Jurkat, Clone E6-1 (cell line): ENCODE measurements around the gene TRMT44.
"Not testable (repeated sequence)": the region's sequence is repeated elsewhere in the genome, so short reads cannot be mapped to it uniquely, and the experiment has no call there.

Experiments
- DNase-seq: peaks from one replicate; pipeline ENCODE4 v3.0.0-alpha.2; 2011; ENCODE audit warnings: low read depth, low spot score
- H3K4me3 ChIP-seq: 2 replicates; pipeline ENCODE4 v1.5.1; 2011; ENCODE audit warnings: mild to moderate bottlenecking, low read length, control low read depth, moderate library complexity

Gene TRMT44

DNA sequence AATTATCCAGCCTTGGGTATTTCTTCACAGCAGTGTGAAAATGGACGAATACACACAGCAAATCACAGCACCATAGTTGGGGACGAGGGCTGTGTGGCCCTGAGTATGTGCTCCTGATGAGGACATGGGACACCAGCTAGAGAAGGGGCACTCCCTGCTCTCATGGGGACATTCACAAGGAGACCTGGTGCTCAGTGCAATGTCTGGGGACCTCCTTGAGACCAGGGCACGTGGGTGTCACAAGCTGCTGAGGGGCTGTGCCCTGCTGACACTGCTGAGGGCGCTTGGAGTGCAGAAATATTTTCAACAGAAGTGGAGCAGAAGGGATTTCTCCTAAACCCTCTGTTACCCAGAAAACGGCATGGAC, 65.4 kb downstream of the TRMT44 start:
- DNase-seq: no peak
- H3K4me3 ChIP-seq: no peak overlapping the region

DNA sequence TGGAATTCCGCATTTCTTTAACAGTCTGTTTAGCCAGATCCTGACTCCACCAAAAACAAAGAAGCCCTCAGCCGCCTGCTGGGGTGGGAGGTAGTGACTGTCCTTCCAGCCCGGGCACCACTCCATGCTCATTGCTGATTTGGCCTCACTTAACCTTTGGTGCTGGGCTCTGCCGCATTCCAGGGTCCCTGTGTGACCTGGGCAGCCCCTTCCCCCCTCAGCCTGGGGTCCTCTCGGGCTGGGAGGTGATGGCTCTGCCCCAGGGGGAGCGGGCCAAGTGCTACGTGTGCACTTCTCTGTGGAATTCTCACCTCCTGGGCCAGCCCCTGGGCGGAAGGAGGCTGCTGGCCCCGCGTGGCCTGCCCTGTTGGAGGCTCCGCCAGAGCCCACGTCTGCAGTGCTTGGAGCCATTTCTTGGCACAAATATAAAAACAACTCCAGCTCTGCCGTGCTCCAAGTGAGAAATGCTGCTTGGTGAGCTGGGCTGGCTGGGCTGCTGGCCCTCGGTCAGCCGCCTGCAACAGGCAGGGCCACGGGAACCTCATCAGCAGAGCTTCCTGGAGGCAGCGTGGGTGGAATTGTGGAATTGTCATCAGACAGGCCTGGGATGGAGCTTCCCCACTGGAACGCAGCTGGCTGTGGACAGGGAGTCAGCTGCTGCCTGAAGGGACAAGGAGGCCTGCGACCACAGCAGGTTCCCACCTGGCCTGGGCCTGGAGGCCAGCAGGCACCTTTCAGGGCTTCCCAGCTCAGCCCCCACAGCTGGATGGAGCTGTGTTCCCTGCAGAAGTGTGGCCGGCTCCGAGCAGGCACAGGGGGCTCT, 66.0 kb downstream of the TRMT44 start:
- DNase-seq: no peak
- H3K4me3 ChIP-seq: no peak overlapping the region

DNA sequence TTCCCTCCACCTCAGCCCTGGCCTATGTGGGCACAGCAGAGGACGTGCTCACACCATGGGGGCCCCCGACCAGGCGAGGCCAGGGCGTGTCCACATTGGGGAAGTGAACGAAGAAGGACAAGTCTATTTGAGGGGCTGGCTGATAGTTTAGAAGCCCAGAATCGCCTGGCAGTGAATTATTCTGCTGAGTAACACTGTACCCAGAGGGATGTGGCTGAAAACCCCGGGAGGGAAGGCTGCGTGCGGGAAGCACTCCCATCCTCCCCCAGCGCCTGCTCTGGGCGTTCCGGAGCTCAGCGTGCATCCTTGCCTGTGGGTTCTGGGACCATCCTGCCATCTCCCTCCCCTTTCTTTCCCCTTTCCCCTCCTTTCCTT, 66.6 kb downstream of the TRMT44 start:
- H3K4me3 ChIP-seq: no peak overlapping the region
- DNase-seq: no peak

DNA sequence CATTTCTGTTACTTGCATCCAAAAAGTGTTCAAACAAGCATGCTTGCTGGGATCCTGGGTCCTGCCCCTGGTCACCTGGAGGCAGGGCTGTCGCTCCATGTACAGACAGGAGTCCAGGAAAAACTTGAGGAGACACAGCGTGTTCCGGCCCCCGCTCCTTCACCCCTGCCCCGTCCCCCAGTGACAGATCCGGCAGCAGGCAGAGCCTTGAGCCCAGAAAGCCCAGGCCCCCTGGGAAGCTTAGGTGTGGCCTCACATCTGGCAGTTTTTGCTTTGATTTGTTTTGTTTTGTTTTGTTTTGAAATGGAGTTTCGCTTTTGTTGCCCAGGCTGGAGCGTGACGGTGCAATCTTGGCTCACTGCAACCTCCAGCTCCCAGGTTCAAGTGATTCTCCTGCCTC, 67.0 kb downstream of the TRMT44 start:
- no peak for DNase-seq
- H3K4me3 ChIP-seq: no peak overlapping the region

DNA sequence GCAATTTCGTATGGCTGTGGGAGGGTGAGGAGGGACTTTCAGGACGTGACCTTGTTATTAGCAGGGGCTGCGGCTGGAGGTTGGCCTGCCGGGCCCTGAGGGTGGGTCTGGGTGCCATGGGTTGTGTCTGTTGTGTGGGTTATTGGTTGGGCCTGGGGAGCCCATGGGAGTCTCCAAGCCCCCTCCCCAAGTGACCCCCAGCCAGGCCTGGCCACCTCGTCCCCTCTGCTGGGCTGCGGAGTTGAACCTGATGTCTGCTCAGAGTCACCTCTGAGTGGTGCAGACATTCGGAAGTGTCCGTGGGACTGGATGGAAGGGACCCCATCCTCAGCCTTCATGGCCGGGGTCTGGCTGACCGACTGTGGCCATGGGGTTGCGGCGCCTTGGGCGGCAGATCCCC, 67.7 kb downstream of the TRMT44 start:
- DNase-seq: no peak
- no peak overlapping the region for H3K4me3 ChIP-seq

DNA sequence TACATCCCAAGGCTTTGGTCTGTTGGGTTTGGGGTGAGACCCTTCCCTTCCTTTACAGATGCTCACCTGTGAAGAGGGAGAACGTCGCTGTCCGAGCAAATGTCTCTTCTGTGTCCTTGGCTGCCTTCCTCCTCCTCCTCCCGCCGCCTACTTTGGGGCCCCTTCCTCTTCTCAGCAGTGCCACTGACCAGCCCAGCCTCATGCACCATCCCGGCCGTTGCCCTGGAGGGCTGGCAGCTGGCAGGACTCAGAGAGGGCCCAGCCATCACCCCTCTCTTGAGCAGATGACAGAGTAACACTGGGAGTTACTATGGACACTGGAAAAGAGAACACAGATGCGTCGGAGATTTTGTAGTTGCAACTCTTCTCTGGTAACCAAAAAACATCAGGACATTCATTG, 68.2 kb downstream of the TRMT44 start:
- no peak overlapping the region for H3K4me3 ChIP-seq
- no peak for DNase-seq

DNA sequence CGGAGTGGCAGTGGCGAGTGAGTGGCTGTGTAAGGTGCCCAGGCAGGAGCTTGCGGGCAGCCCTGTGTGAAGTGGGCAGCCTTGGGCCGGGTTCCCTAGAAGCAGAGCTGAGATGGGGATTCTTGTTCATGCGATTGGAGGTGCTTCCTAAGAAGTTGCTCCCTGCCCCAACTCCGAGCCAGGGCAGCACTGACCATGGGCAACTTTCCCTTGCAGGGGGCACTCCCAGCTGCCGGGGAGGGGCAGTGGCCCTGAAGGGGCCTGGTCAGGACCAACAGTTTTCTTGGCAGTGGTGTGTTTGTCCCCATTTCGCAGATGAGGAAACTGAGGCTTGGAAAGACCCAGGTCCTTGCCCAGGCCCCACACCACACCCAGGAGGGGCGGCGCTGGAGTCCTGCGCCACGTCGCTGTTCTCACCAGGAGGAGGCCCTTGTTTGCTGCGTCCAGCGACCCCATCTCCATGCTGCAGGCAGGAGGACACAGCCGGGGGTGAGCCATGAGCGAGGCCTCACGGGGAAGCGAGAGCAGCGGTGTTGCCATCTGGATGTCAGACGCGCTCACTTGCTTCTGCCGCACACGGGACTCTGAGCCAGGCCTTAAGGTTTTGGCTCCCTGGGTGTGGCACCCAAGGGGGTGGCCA, 68.9 kb downstream of the TRMT44 start:
- DNase-seq: no peak
- H3K4me3 ChIP-seq: no peak overlapping the region

DNA sequence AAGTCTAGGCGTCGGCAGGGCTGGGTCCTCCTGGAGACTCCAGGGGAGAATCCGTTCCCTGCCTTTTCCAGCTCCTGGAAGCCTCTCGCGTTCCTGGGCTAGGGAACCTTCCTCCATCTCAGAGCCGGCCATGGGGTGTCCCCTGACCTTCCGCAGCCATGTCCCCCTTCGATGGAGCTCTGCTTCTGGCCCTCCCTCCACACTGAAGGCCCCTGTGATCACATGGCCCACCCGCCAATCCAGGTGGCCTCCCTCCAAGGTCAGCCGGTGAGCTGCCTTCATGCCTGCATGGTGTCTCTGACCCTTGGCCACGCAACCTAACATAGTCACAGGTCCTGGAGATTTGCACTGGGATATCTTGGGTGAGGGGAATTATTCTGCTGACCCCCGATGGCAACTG, 69.6 kb downstream of the TRMT44 start:
- no peak overlapping the region for H3K4me3 ChIP-seq
- DNase-seq: no peak

DNA sequence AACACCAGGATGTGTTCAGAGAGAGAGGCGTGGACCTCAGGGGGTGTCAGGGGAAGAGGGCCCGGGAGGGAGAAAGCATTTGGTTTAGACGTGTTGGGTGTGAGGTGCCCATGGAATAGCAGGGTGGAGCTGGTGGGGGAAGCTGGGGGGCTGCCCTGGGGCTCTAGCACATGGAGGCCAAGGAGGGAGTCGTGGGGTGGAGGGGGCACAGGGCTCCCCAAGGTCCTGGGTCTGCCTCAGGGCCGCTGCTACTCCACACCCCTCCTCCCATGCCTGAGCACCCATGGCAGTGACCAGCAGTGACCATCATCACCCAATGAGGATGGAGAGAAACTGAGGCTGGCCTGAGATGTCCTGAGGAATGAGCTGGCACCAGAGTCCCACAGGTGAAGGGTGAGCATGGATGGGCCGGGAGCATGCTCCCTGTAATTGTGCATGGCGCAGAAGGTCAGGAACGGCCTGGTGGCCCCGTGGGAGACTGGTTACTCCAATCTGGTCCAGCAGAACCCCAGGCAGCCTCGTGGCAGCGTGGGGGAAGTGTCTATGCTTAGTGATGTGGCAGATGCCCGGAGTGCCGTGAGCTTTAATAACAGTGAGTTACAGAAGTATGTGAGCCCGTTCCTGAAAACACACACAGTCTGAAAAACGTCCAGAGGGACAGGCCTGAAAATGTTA, 70.2 kb downstream of the TRMT44 start:
- no peak overlapping the region for H3K4me3 ChIP-seq
- DNase-seq: no peak

DNA sequence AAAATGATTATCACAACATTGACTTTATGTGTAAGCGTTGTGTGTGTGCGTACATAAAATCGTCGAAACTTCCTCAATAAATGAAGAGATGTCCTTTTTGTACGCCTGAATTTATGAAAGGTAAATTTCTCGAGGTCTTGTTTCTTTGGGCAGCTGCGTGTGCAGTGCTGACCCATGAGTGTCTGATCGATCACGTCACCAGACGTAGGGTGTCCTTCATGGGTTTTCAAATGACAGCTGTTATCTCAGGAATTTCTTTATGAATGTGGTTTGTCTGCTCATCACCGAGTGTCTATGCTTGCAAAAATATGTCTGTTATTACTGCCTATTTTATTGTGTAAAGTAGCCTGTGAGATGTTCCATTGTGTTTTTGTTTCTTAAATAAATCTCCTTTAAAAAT, 71.9 kb downstream of the TRMT44 start:
- no peak overlapping the region for H3K4me3 ChIP-seq
- DNase-seq: no peak

DNA sequence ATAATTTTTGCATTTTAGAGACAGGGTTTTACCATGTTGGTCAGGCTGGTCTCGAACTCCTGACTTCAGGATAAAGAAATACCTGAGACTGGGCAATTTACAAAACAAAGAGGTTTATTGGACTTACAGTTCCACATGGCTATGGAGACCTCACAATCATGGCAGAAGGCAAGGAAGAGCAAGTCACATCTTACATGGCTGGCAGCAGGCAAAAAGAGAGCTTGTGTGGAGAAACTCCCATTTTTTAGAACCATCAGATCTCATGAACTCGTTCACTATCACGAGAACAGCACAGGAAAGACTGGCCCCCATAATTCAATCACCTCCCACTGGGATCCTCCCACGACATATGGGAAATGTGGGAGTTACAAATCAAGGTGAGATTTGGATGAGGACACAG, 72.5 kb downstream of the TRMT44 start:
- not testable (repeated sequence) for DNase-seq, H3K4me3 ChIP-seq

DNA sequence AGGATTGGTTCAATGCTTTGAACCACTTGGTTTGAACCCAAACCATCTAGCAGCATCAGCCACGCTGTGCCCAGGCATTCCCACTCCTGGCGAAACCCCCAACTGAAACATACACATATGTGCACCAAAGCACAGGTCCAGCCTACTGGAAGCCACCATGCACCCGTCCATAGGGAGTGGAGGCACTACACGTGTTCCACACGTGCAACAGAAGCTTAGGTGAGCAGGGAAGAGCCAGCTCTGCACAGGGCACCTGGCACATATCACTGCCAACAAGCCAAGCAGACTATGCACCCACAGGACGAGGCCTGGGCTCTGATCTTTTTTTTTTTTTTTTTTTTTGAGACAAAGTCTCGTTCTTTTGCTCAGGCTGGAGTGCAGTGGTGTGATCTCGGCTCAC, 73.4 kb downstream of the TRMT44 start:
- DNase-seq: no peak
- no peak overlapping the region for H3K4me3 ChIP-seq

DNA sequence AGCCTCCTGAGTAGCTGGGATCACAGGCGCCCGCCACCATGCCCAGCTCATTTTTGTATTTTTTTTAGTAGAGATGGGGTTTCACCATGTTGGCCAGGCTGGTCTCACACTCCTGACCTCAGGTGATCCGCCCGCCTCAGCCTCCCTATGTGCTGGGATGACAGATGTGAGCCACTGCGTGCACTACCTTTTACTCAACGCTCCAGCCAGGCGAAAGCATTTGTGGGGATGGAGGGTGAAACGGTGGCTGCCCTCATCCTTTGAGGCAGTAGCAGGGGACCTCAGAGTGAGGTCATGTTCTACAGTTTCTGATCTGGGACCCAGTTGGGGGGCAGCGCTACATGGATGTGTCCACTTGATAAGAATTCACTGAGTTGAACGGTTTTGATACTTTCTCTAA, 73.8 kb downstream of the TRMT44 start:
- DNase-seq: no peak
- no peak overlapping the region for H3K4me3 ChIP-seq

DNA sequence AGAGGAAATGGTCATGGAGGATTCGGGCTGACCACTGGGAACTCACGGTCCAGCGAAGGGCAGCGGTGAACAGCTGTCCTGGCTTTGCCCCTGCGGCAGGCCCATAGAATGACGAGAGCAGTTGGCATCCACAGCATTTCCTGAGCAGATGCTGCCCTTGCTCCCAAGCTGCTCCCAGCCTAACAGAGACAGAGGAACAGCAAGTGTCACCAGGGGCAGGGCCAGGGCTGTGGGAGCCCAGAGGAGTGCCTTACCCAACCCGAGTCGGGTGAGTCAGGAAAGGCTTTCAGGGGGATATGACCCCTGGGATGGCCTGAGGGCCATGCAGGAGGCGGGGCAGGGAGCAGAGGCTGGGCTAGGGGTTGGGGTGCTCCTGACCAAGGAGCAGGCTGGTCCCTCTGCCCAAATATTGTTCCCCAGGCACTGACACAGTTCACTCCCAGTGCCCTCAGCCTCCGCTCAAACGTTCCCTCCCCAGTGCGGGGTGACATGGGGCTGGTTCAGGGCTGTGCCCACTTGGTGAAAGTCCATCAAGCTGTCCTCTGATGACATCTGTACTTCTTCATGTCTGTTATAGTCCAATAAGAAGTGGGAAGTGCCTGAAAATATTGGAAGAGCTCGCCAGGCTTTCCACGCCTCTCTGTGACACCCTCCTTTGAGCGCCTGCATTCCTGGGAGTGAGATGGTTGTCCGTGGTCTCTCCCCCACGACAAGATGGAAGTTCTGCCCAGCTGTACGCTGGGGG, 74.9 kb downstream of the TRMT44 start:
- no peak overlapping the region for H3K4me3 ChIP-seq
- no peak for DNase-seq

DNA sequence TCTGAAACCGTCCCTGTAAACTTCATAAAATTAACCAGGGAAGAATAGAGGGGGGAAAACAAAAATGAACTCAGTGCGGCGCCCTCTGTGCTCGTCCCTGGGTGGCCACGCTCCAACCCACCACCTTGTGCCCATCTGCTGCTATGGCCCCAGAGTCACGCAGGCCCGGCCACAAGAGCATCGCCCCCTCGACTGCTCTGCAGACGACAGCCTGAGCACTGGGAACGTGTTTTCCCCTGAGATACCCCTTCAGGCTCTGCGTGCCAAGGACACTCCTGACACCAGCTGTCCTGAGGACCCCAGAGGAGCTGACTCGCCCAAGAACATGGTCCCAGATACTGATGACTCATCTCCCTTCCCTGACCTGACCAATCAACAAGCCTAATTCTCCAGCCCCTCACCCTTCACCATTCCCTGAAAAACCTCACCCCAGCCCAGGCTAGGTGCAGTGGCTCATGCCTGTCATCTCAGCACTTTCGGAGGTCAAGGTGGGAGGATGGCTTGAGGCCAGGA, 75.5 kb downstream of the TRMT44 start:
- H3K4me3 ChIP-seq: no peak overlapping the region
- DNase-seq: no peak

DNA sequence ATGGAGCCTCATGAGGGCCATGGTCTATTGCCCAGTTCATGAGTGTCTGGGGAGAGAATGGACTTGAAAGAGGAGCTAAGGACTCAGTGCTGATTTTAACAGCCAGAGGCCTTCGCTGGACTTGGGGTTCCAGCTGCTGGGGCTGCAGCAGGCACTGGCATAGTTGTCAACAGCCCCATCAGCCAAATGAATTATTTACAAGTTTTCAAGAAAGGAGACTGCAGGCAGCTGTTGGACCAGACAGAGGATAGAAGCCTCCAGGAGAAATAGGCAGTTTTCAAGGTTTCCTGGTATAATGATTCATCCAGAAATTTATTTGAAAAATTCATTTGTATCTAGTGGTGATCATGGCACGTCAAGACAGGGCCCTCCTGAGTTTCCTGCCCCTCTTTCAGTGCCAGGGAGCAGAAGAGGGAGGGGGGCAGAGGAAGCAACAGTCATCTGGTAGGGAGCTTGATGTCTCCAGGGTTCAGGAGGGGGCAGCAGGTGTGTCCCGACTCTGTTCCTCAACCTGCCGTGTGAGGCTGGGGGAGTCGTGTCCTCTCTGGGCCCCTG, 76.5 kb downstream of the TRMT44 start:
- no peak for DNase-seq
- no peak overlapping the region for H3K4me3 ChIP-seq

DNA sequence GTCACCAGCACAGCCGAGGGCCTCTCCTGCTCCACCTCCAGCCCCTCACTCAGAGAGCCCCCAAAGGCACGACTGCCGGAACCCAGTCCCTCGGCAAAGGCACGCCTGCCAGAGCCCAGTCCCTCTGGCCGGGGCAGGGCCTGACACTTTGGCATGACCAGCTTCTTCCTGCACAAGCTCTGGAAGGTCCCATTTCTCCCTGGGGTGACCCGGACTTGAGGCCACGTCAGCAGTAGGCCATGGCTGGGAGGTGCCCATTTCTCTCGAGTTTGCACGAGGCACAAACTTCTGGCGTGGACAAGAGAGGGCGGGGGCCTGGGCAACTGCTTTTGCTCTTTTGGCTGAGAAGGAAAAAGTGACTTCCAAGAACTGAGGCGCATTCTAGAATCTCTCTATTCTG, 77.4 kb downstream of the TRMT44 start:
- no peak overlapping the region for H3K4me3 ChIP-seq
- DNase-seq: no peak

DNA sequence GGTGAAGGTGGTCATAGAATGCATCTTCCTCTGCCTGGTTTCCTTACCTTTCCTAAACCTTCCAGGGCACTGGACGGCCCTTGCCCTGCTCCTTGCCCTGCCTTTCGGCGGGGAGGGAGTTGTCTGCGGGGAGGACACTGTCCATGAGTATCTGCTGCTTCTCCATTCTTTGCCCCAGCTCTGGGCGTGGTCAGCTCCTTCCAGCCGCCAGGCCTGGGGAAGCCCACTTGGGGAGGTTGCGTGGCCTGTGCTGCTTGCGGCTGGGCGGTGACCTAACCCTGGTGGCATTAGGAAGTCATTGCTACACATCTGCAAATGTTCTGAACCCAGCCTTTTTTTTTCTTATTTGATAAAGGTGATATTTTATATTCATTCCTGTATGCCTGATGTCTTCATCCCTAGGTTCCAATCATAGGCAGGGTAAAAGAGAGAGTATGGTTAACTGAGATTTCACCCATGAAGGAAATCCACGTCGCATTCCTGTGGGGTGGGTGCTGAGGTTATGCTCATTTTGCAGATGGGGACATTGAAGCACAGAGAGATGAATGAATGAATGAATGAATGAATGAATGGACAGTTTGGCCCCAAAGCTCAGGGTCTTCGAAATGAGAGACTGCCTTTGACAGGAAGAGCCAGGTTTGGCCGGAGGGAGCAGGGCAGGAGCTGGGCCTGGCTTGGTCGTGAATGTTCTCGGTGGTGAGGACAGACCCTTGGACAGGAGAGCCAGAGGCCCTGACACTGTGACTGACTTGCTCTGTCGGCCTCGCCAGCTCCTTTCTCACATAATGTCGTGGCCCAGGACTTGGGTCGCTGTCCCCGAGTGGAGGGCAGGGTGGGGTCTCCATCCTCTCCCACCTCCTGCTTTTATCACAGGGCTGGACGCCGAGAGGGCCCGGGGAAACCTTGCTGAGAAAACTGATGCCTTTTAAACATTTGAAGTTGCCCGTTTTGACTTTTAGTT, 81.9 kb downstream of the TRMT44 start:
- no peak overlapping the region for H3K4me3 ChIP-seq
- DNase-seq: no peak
